Right renal pelvis (tissue), 4 donors: ENCODE results near the gene SLCO2A1. TPM values are rescaled to one million over a fixed set of nuclear protein-coding genes. Genes with fewer than 3 reads are reported as not detected.

Experiments
- DNase-seq, 4 donors: peaks; one replicate each; pipeline ENCODE4 v3.0.0-alpha.2; 2013; ENCODE audit warnings: low read depth in 4 of 4, low spot score in 3 of 4, missing footprints in 1 of 4
- polyA plus RNA-seq, 4 donors: library from polyadenylated mRNA; unstranded; fragments of 120-200 nt; gene quantifications; one replicate each; pipeline ENCODE4 v1.2.1, GENCODE V29; 2013; ENCODE audit not compliant: insufficient read length in 4 of 4

Gene SLCO2A1
- polyA plus RNA-seq, 4 donors: 17.5 to 22.0 (median 20.3) TPM

- no peak for DNase-seq
Measured at GRCh38 chr3:133956353-133956752, 73.4 kb downstream of the SLCO2A1 start.

GRCh38 chr3:133955892-133956291, 73.8 kb downstream of the SLCO2A1 start:
- no peak for DNase-seq

- DNase-seq: no peak
Measured at GRCh38 chr3:133954717-133955360, 74.9 kb downstream of the SLCO2A1 start.

- no peak for DNase-seq
Measured at GRCh38 chr3:133953297-133953696, 76.4 kb downstream of the SLCO2A1 start.

- no peak for DNase-seq
Measured at GRCh38 chr3:133949438-133949837, 80.3 kb downstream of the SLCO2A1 start.

GRCh38 chr3:133948996-133949395, 80.7 kb downstream of the SLCO2A1 start:
- DNase-seq: no peak

- DNase-seq: no peak
Measured at GRCh38 chr3:133948131-133948810, 81.5 kb downstream of the SLCO2A1 start.

- DNase-seq: no peak
Measured at GRCh38 chr3:133945381-133946095, 84.2 kb downstream of the SLCO2A1 start.

- no peak for DNase-seq
Measured at GRCh38 chr3:133944641-133945380, 84.9 kb downstream of the SLCO2A1 start.

GRCh38 chr3:133944181-133944580, 85.5 kb downstream of the SLCO2A1 start:
- DNase-seq: no peak

- no peak for DNase-seq
Measured at GRCh38 chr3:133943639-133944141, 86.0 kb downstream of the SLCO2A1 start.

GRCh38 chr3:133943031-133943535, 86.6 kb downstream of the SLCO2A1 start:
- no peak for DNase-seq

GRCh38 chr3:133941415-133941821, 88.3 kb downstream of the SLCO2A1 start:
- no peak for DNase-seq

- no peak for DNase-seq
Measured at GRCh38 chr3:133940536-133940935, 89.2 kb downstream of the SLCO2A1 start.

GRCh38 chr3:133939463-133939835, 90.3 kb downstream of the SLCO2A1 start:
- DNase-seq: no peak

- no peak for DNase-seq
Measured at GRCh38 chr3:133938770-133939462, 90.8 kb downstream of the SLCO2A1 start.

GRCh38 chr3:133937756-133938601, 91.7 kb downstream of the SLCO2A1 start:
- no peak for DNase-seq

- no peak for DNase-seq
Measured at GRCh38 chr3:133937061-133937686, 92.6 kb downstream of the SLCO2A1 start.
